Astrocyte (in vitro differentiated cells and primary cell): ENCODE measurements around the gene PBX1. TPM values are rescaled to one million over a fixed set of nuclear protein-coding genes. Genes with fewer than 3 reads are reported as not detected.
A peak's percentile ranks its signal among the peaks of the same experiment; 100 is the strongest.

Experiments used
- DNase-seq: peaks from one replicate; pipeline ENCODE4 v3.0.0-alpha.2; 2010; ENCODE audit warnings: low read depth
- FAIRE-seq: peaks from 2 replicates; lab custom pipeline; 2011; peaks lifted over from hg19 to GRCh38; lab: Jason Lieb, UNC
- H2AFZ ChIP-seq: 2 replicates; pipeline ENCODE4 v1.6.0; 2012; ENCODE audit warnings: low read depth, low read length, inconsistent platforms
- H3K27ac ChIP-seq: 2 replicates; pipeline ENCODE4 v1.5.1; 2011; ENCODE audit warnings: low read depth, low read length, inconsistent platforms
- H3K27me3 ChIP-seq: 2 replicates; pipeline ENCODE4 v1.6.0; 2011; ENCODE audit warnings: low read length, inconsistent platforms; ENCODE audit not compliant: insufficient read depth
- H3K36me3 ChIP-seq: 2 replicates; pipeline ENCODE4 v1.5.1; 2011; ENCODE audit warnings: low read length, inconsistent platforms; ENCODE audit not compliant: insufficient read depth
- H3K4me1 ChIP-seq: 2 replicates; pipeline ENCODE4 v1.5.1; 2011; ENCODE audit warnings: low read length, inconsistent platforms; ENCODE audit not compliant: insufficient read depth
- H3K4me2 ChIP-seq: 2 replicates; pipeline ENCODE4 v1.6.0; 2012; ENCODE audit warnings: low read length, inconsistent platforms
- H3K4me3 ChIP-seq: 2 replicates; pipeline ENCODE4 v1.5.1; 2011; ENCODE audit warnings: low read depth, mild to moderate bottlenecking, low read length, inconsistent platforms; ENCODE audit not compliant: insufficient read depth
- H3K79me2 ChIP-seq: 2 replicates; pipeline ENCODE4 v1.6.0; 2012; ENCODE audit warnings: mild to moderate bottlenecking, low read length, inconsistent platforms; ENCODE audit not compliant: insufficient read depth
- H3K9ac ChIP-seq: 2 replicates; pipeline ENCODE4 v1.6.0; 2012; ENCODE audit warnings: mild to moderate bottlenecking, low read length, inconsistent platforms
- H3K9me3 ChIP-seq: 2 replicates; pipeline ENCODE4 v1.5.1; 2012; ENCODE audit warnings: low read depth, mild to moderate bottlenecking, low read length, inconsistent platforms; ENCODE audit not compliant: insufficient read depth
- H4K20me1 ChIP-seq: 2 replicates; pipeline ENCODE4 v1.6.0; 2012; ENCODE audit warnings: low read length, inconsistent platforms; ENCODE audit not compliant: insufficient read depth
- H3K27ac Mint-ChIP-seq: one replicate; pipeline ENCODE4 v1.8.0; 2021; ENCODE audit warnings: mild to moderate bottlenecking, mixed read lengths; ENCODE audit not compliant: unreplicated experiment
- H3K27me3 Mint-ChIP-seq: one replicate; pipeline ENCODE4 v1.8.0; 2021; ENCODE audit warnings: low read depth, mixed read lengths; ENCODE audit not compliant: unreplicated experiment
- H3K36me3 Mint-ChIP-seq: one replicate; pipeline ENCODE4 v1.8.0; 2021; ENCODE audit warnings: low read depth, mixed read lengths; ENCODE audit not compliant: unreplicated experiment
- H3K4me1 Mint-ChIP-seq: one replicate; pipeline ENCODE4 v1.8.0; 2021; ENCODE audit warnings: low read depth, mixed read lengths; ENCODE audit not compliant: unreplicated experiment
- H3K4me3 Mint-ChIP-seq: one replicate; pipeline ENCODE4 v1.8.0; 2021; ENCODE audit warnings: mild to moderate bottlenecking, moderate library complexity, mixed read lengths; ENCODE audit not compliant: unreplicated experiment
- H3K9me3 Mint-ChIP-seq: one replicate; pipeline ENCODE4 v1.8.0; 2021; ENCODE audit warnings: mild to moderate bottlenecking, mixed read lengths; ENCODE audit not compliant: unreplicated experiment
- EZH2 ChIP-seq: IDR thresholded peaks from 2 replicates; pipeline ENCODE4 v1.6.1; 2012; ENCODE audit warnings: mild to moderate bottlenecking, low read length, inconsistent platforms; ENCODE audit not compliant: insufficient read depth
- total RNA-seq: library from RNA; stranded (reverse); gene quantifications from 2 replicates; pipeline ENCODE4 v1.2.1, GENCODE V29; 2021
- TF ChIP-seq, protein P1 (sequence below): IDR thresholded peaks from 2 replicates; pipeline ENCODE4 v1.5.1; 2011; ENCODE audit warnings: low read depth, mild to moderate bottlenecking, inconsistent platforms, low read length, moderate library complexity; ENCODE audit not compliant: insufficient read depth

The PBX1 gene
- total RNA-seq, 1 donor from 2014 or later: 37.2 TPM

DNA sequence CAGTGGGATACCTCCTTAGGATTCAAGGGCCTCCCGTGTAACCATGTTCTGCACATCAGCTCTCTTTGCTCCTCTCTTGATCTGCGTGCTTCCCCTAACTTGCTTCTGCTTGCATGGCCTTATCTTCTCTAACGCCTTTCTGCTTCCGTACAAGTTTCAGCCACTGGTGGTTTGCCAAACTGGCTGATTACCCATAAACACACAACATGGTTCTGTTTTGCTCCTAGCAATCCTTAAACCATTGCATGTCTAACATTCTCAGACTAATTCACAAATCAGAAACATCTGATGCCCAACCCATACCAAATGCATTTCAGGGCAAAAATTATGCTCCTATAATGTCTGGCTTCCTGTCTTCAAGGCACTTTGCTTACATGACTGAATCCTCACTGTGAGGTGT, 166.4 kb downstream of the PBX1 start:
- Histone ChIP-seq H3K4me2 (no peak overlapping the region), H3K27me3 (no peaks in the 10 kb centered on the region), H3K9me3 (no peaks in the 10 kb centered on the region), H3K4me1 (peaks cover 21% of the 10 kb centered on the region), H3K9ac (no peak overlapping the region), H3K4me3 (no peak overlapping the region), H3K27ac (no peak overlapping the region), H3K36me3 (no peaks in the 10 kb centered on the region), H4K20me1 (peaks cover 2% of the 10 kb centered on the region), H2AFZ (no peak overlapping the region), H3K79me2 (no peaks in the 10 kb centered on the region)
- H3K27me3 Mint-ChIP-seq: no peaks in the 10 kb centered on the region
- FAIRE-seq: peak; percentile 86
- H3K27ac Mint-ChIP-seq: peak overlapping the region; percentile 62
- TF ChIP-seq, protein P1, sequence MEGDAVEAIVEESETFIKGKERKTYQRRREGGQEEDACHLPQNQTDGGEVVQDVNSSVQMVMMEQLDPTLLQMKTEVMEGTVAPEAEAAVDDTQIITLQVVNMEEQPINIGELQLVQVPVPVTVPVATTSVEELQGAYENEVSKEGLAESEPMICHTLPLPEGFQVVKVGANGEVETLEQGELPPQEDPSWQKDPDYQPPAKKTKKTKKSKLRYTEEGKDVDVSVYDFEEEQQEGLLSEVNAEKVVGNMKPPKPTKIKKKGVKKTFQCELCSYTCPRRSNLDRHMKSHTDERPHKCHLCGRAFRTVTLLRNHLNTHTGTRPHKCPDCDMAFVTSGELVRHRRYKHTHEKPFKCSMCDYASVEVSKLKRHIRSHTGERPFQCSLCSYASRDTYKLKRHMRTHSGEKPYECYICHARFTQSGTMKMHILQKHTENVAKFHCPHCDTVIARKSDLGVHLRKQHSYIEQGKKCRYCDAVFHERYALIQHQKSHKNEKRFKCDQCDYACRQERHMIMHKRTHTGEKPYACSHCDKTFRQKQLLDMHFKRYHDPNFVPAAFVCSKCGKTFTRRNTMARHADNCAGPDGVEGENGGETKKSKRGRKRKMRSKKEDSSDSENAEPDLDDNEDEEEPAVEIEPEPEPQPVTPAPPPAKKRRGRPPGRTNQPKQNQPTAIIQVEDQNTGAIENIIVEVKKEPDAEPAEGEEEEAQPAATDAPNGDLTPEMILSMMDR: no peak
- no peak for TF ChIP-seq EZH2
- H3K9me3 Mint-ChIP-seq: no peaks in the 10 kb centered on the region
- no peak overlapping the region for H3K4me3 Mint-ChIP-seq
- H3K36me3 Mint-ChIP-seq: peaks cover 3% of the 10 kb centered on the region
- H3K4me1 Mint-ChIP-seq: peaks cover 36% of the 10 kb centered on the region
- no peak for DNase-seq

DNA sequence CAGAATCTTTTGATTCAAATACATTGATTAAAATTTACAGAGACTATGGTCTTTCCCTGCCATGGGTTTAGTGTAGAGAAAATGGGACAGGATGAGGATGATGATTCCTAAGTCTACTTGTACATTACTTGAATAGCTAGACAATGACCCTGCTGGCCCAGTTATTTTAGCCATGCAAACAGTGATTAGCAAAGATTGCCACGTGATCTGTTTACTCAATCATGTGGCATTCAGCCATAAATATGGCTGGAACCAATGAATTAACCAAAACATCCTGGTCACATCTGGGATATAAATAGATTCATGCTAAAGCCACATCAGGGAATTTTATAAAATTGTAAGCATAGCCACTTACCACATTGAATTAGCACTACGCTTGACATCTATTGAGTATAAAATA, 167.3 kb downstream of the PBX1 start:
- Histone ChIP-seq H3K4me1 (peaks cover 13% of the 10 kb centered on the region), H3K4me3 (no peak overlapping the region), H3K27me3 (no peaks in the 10 kb centered on the region), H3K9ac (no peak overlapping the region), H3K9me3 (no peaks in the 10 kb centered on the region), H3K27ac (no peak overlapping the region), H3K36me3 (no peaks in the 10 kb centered on the region), H2AFZ (no peak overlapping the region), H3K79me2 (no peaks in the 10 kb centered on the region), H3K4me2 (peak overlapping the region; percentile 16), H4K20me1 (no peaks in the 10 kb centered on the region)
- DNase-seq (peak; percentile 88), FAIRE-seq (peak; percentile 87)
- peaks cover 3% of the 10 kb centered on the region for H3K36me3 Mint-ChIP-seq
- no peaks in the 10 kb centered on the region for H3K27me3 Mint-ChIP-seq
- H3K4me3 Mint-ChIP-seq: no peak overlapping the region
- no peaks in the 10 kb centered on the region for H3K9me3 Mint-ChIP-seq
- TF ChIP-seq, protein P1: no peak
- no peak for TF ChIP-seq EZH2
- peaks cover 28% of the 10 kb centered on the region for H3K4me1 Mint-ChIP-seq
- peak overlapping the region; percentile 62 for H3K27ac Mint-ChIP-seq

DNA sequence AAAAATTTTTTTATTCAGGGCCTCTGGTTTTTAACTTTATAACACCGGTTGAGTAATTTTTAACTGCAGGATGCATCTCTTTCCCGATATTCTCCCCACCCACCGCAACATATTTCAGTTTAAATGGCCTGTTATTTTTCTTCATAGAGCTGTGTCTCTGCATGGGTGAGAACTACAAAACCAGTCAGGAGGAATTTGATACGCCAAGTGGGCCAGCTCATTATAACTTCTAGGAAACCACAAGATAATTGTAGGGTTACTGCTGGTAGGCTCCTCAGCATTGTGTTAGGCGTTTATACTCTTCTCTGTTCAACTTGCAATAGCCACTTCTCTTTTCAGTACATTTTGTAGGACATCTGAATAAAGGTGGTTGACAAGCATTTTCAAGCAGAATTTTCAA, 169.7 kb downstream of the PBX1 start:
- H3K9me3 ChIP-seq: no peaks in the 10 kb centered on the region
- Mint-ChIP-seq H3K27me3 (no peaks in the 10 kb centered on the region), H3K9me3 (no peaks in the 10 kb centered on the region), H3K36me3 (peaks cover 3% of the 10 kb centered on the region), H3K4me1 (peaks cover 32% of the 10 kb centered on the region), H3K27ac (no peak overlapping the region), H3K4me3 (no peak overlapping the region)
- no peak overlapping the region for H3K9ac ChIP-seq
- H3K79me2 ChIP-seq: no peaks in the 10 kb centered on the region
- no peak overlapping the region for H3K4me3 ChIP-seq
- TF ChIP-seq, protein P1: no peak
- no peak for TF ChIP-seq EZH2
- no peak overlapping the region for H2AFZ ChIP-seq
- no peak for FAIRE-seq
- H3K27ac ChIP-seq: no peak overlapping the region
- no peaks in the 10 kb centered on the region for H4K20me1 ChIP-seq
- peak; percentile 68 for DNase-seq
- no peak overlapping the region for H3K4me2 ChIP-seq
- H3K27me3 ChIP-seq: no peaks in the 10 kb centered on the region
- no peaks in the 10 kb centered on the region for H3K36me3 ChIP-seq
- H3K4me1 ChIP-seq: peaks cover 16% of the 10 kb centered on the region
